Smooth muscle cell of the brain vasculature (primary cell): Measurements from ENCODE around the gene MTMR3.

Source experiments
- DNase-seq: peaks from one replicate; pipeline ENCODE4 v3.0.0-alpha.2; 2012; ENCODE audit warnings: low read depth, low spot score

Gene MTMR3

DNA sequence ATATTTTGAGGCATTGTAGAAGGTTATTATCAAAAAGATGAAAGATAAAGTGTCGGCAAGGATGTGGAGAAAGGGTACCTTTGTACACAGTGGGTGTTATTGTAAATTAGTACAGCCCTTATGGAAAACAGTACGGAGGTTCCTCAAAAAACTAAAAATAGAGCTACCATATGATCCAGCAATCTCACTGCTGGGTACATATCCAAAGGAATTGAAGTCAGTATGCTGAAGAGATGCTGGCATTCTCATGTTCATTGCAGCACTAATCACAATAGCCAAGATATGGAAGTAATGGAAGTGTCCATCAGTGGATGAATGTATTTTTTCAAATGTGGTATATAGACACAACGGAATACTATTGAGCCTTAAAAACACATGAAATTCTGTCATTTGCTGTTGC, 15.1 kb upstream of the MTMR3 start:
- no peak for DNase-seq

DNA sequence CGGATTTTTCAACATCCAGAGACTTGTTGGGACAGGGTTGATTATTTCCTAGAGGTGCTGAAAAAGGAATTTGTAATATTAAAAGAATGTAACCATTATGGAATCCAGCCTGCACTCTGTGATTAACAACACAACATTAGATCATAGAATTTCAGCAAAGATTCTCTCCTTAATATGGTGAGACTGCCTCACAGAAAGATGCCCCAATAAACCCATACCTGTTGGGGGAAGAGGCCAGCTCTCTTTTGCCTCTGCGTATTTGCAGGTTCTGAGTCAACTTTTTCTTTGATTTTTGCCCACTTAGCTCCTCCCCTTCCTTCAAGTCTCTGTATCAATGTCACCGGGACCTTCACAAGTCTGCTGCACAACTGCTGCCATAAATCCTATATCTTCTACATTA, 12.4 kb upstream of the MTMR3 start:
- no peak for DNase-seq

GRCh38 chr22:29871684-29872083, 11.3 kb upstream of the MTMR3 start:
- DNase-seq = no peak

GRCh38 chr22:29872144-29872893, 10.7 kb upstream of the MTMR3 start:
- no peak for DNase-seq

GRCh38 chr22:29872989-29873388, 10.0 kb upstream of the MTMR3 start:
- no peak for DNase-seq

GRCh38 chr22:29873943-29874342, 9.0 kb upstream of the MTMR3 start:
- no peak for DNase-seq

- no peak for DNase-seq
Observed at GRCh38 chr22:29877620-29878019, 5.4 kb upstream of the MTMR3 start.

- no peak for DNase-seq
Observed at GRCh38 chr22:29879753-29880152, 3.2 kb upstream of the MTMR3 start.

DNA sequence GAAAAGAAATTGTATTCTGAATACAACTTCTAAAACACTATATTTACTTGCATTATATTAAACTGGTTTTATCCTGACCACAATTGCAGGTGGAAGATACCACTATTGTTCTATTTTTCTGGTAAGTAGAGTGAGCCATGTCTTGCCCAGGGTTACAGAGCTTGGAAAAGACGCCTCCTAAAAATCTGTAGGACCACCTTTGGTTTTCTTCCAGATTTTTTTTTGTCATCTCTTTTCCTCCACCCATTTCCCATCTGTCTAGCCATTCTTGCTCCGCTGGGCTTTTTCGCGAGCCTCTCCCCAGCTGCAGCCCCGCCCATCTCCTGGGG, 294 bp upstream of the MTMR3 start:
- no peak for DNase-seq

GRCh38 chr22:29883775-29884097, 762 bp downstream of the MTMR3 start:
- no peak for DNase-seq

GRCh38 chr22:29885610-29886009, 2.6 kb downstream of the MTMR3 start:
- no peak for DNase-seq

GRCh38 chr22:29886596-29886995, 3.6 kb downstream of the MTMR3 start:
- no peak for DNase-seq

- no peak for DNase-seq
Observed at GRCh38 chr22:29887358-29887757, 4.4 kb downstream of the MTMR3 start.

GRCh38 chr22:29890760-29891159, 7.8 kb downstream of the MTMR3 start:
- no peak for DNase-seq

GRCh38 chr22:29892315-29893156, 9.6 kb downstream of the MTMR3 start:
- no peak for DNase-seq

DNA sequence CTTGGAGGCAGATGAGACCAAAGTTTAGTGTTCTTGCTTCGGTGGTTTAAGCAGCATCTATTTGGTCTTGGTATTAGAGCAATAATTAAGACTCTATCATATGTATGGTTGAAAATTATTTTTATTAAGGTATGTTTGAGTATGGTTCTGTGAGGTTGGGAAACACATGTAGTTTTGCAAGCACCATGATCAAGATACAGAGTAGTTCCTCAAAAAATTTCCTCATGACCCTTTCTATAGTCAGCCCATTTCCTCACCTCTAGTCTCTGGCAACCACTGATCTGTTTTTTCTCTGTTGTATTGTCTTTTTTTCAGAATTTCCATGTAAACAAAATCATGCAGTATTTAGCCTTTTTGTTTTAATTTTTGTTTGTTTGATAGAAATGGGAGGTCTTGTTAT, 18.4 kb downstream of the MTMR3 start:
- DNase-seq = no peak

GRCh38 chr22:29903371-29903770, 20.4 kb downstream of the MTMR3 start:
- DNase-seq = no peak

- DNase-seq = no peak
Observed at GRCh38 chr22:29904020-29904419, 21.0 kb downstream of the MTMR3 start.

- DNase-seq = peak; percentile 87
Observed at GRCh38 chr22:29907753-29908515, 25.0 kb downstream of the MTMR3 start.

DNA sequence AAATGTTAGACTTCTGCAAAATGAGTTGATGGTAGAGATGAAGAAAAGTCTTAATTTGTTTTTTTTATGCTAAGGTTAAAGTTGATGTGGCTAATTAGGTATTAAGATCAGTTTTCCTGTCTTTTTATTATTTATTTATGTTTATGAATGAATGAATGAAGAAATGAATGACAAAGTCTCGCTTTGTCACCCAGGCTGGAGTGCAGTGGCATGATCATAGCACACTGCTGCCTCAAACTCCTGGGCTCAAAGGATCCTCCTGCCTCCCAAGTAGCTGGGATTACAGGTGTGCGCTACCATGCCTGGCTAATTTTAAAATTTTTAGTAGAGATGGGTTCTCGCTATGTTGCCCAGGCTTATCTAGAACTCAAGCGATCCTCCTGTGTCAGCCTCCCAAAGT, 29.2 kb downstream of the MTMR3 start:
- no peak for DNase-seq

DNA sequence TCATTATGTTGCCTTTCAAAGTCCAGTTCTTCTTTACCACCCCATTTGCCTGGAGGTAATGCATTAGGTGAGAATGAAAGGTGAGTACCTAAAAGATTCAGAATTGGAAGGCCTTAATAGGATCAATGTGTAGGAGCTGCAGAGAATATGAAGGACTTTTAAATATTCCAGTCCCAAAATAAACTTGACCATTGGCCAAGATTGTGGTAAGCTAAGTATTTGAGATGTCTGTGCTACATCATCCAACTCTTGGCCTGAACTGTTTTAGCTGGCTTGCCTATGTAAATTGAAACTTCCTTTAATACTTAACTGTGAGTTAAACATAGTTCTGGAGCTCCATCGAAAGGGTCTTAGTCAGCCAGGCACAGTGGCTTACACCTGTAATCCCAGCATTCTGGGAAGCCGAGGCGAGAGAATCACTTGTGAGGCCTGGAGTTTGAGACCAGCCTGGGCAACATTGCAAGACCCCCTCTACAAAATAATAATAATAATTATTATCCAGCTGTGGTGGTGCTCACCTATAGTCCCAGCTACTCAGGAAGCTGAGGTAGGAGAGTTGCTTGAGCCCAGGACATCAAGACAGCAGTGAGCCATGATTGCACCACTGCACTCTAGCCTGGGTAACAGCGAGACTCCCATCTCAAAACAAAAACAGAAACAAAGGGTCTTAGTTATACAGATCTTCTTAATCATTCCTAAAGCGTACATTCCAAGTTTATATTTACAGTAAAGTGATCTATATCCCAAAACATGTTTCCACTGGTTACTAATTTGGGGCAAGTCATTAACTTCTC, 29.8 kb downstream of the MTMR3 start:
- peak; percentile 69 for DNase-seq

GRCh38 chr22:29914165-29914564, 31.2 kb downstream of the MTMR3 start:
- DNase-seq = no peak
